Heart right ventricle (tissue), 16 donors: ENCODE measurements around the gene POLDIP3. TPM values are rescaled to one million over a fixed set of nuclear protein-coding genes. Genes with fewer than 3 reads are reported as not detected.
"Not testable (repeated sequence)": the region's sequence is repeated elsewhere in the genome, so short reads cannot be mapped to it uniquely, and the experiment has no call there.

Source experiments
- ATAC-seq, 8 donors: fragments of 200-7000 bp; cut with Tn5 transposase; one replicate each; pipeline ENCODE4 v1.9.1; 2020; ENCODE audit warnings: mild to moderate bottlenecking in 8 of 8, moderate library complexity in 8 of 8, moderate number of reproducible peaks in 1 of 8
- DNase-seq, 2 donors: peaks; one replicate each; pipeline ENCODE4 v3.0.0-alpha.2; 2020
- H3K27ac ChIP-seq, 10 donors: fragments of 200-600 bp; sonication (generic) in 2 of 10; one replicate each; pipeline versions ENCODE4 v1.5.0 to v1.8.0; 2020 to 2022; ENCODE audit warnings: mild to moderate bottlenecking in 3 of 10
- H3K27me3 ChIP-seq, 7 donors: fragments of 200-600 bp; one replicate each; pipeline ENCODE4 v1.8.0; 2021 to 2022; ENCODE audit warnings: mild to moderate bottlenecking in 2 of 7
- H3K36me3 ChIP-seq, 9 donors: fragments of 200-600 bp; sonication (generic) in 1 of 9; one replicate each; pipeline versions ENCODE4 v1.5.0 to v1.8.0; 2020 to 2022; ENCODE audit warnings: mild to moderate bottlenecking in 2 of 9
- H3K4me1 ChIP-seq, 9 donors: fragments of 200-600 bp; sonication (generic) in 1 of 9; one replicate each; pipeline versions ENCODE4 v1.5.0 to v1.8.0; 2020 to 2022; ENCODE audit warnings: mild to moderate bottlenecking in 4 of 9
- H3K4me3 ChIP-seq, 10 donors: fragments of 200-600 bp; sonication (generic) in 2 of 10; one replicate each; pipeline versions ENCODE4 v1.5.0 to v1.8.0; 2020 to 2022; ENCODE audit warnings: mild to moderate bottlenecking in 7 of 10, moderate library complexity in 2 of 10
- H3K9me3 ChIP-seq, 11 donors: fragments of 200-600 bp in 10 of 11; sonication (generic) in 2 of 11; one replicate each; pipeline versions ENCODE4 v1.5.0 to v1.8.0; 2013 to 2022; ENCODE audit warnings: mild to moderate bottlenecking in 2 of 11, control low read depth in 1 of 11, moderate library complexity in 1 of 11
- CTCF ChIP-seq, 9 donors: fragments of 200-600 bp; sonication (generic) in 2 of 9; IDR thresholded peaks; one replicate each; pipeline versions ENCODE4 v1.5.0 to v1.8.0; 2021 to 2022; ENCODE audit warnings: antibody characterized with exemption in 9 of 9, mild to moderate bottlenecking in 5 of 9, moderate library complexity in 1 of 9
- WGBS, 2 donors: extraction: QIAGEN DNeasy Blood & Tissue Kit; methylation state at CpG; one replicate each; pipeline ENCODE4 v1.1.7; 2013; ENCODE audit warnings: inconsistent platforms in 1 of 2; 5-methylcytosine and 5-hydroxymethylcytosine counted together
- intact Hi-C, 10 donors: fragments of 100-400 bp; cut with DNase I; formaldehyde crosslinking; loops; one replicate each; pipeline versions ENCODE4 v1.11.1 to v1.14.2; 2022
- polyA plus RNA-seq, 2 donors: library from polyadenylated mRNA; stranded (reverse); fragments of 200-250 nt; gene quantifications; one replicate each; pipeline ENCODE4 v1.2.3, GENCODE V29; 2013
- total RNA-seq, 10 donors: library from RNA; stranded (reverse); fragmentation: NEBNext Ultra II Directional in 3 of 10; extraction: Animal tissue kit (Norgen Biotek cat#: 25700) in 3 of 10; gene quantifications; one replicate each; pipeline versions ENCODE4 v1.2.1 to v1.2.4, GENCODE V29; 2021 to 2023
- donor health status: Arrhythmogenic right ventricular cardiomyopathy.
- donor health status: ischemic (EF 13 %, LVEDD 7.1; RV severe dilation, severe dysfunction).
- donor health status: healthy with polysubstance abuse.
- donor health status: DM: no; HTN: yes; CAD: no.
- donor health status: DM: no; HTN: no; CAD: no.
- donor health status: ischemic (EF 25% LVEDD 6.9; RV normal size, moderate dysfunction).
- donor health status: ischemic (EF 25% LVEDD 5.7; RV mildly dilated, moderate dysfunction).
- donor health status: healthy.
- donor health status: DM: yes; HTN: yes; CAD: no.
- donor health status: Ischemic cardiomyopathy.
- donor health status: ischemic (EF 35%, LVEDD 5.7; RV mildly dilated, moderate dysfunction).
- donor health status: nonischemic (EF 11% LVEDD 7.7; RV severe dilation, severe dysfunction).
- donor health status: DM: yes; HTN: yes; CAD: no.
- donor health status: PGD.
- donor health status: ischemic (EF 29% LVEDD 5.4; RV normal size, mild dysfunction).
- donor health status: nonischemic (EF 23%, LVEDD 6.1; RV moderate dilation, normal function).

The POLDIP3 gene
- total and polyA plus RNA-seq, 12 donors = 11.9 to 42.6 (median 32.5) TPM

- TF ChIP-seq CTCF (IDR thresholded peaks at IDR 0.05) = no peak
- no peak overlapping the region for H3K27ac ChIP-seq
- intact Hi-C loops = no loop called here
- no peaks in the 10 kb centered on the region for H3K9me3 ChIP-seq
- peaks cover 0 to 62% (median 6%) of the 10 kb centered on the region in 9 donors for H3K36me3 ChIP-seq
- ATAC-seq (no peak), DNase-seq (no peak)
- H3K27me3 ChIP-seq = no peaks in the 10 kb centered on the region
- H3K4me3 ChIP-seq = no peak overlapping the region
- H3K4me1 ChIP-seq = peaks cover 0 to 15% (median 10%) of the 10 kb centered on the region in 9 donors
- WGBS, 2 donors = 81 to 88% methylated on average over 15 of the region's 15 CpGs
Measured at GRCh38 chr22:42577623-42578240, 37.0 kb downstream of the POLDIP3 start.

DNA sequence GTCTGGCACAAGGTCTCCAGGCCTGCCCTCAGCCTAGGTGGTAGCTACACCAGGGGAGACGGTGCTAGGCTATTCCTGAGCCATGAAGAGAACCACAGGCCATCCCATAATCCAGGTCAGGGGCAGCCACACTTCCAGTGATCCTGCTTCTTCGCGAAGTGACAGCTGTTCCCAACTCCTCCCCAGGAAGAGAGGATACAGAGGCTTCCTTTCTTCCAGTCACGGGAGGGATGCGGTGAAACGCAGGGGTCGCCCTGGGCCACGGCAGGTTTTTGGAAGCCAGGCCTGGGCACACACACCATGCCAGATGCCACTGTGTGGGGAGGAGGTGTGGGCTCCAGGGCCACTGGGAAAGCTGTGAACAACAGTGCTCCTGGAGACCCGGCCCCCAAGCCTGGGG lies 37.5 kb downstream of the POLDIP3 start:
- WGBS, 2 donors = 90% methylated on average over 8 of the region's 9 CpGs
- H3K4me1 ChIP-seq, intact Hi-C loops, H3K27me3 ChIP-seq, ATAC-seq, DNase-seq, H3K27ac ChIP-seq, H3K4me3 ChIP-seq, H3K9me3 ChIP-seq: not testable (repeated sequence)
- peaks cover 0 to 65% (median 6%) of the 10 kb centered on the region in 9 donors for H3K36me3 ChIP-seq

- WGBS, 2 donors = 87 to 93% methylated on average over 21 to 25 of the region's 30 CpGs
- ATAC-seq, H3K9me3 ChIP-seq, intact Hi-C loops, DNase-seq, H3K27me3 ChIP-seq, H3K27ac ChIP-seq, H3K4me3 ChIP-seq, H3K4me1 ChIP-seq: not testable (repeated sequence)
- H3K36me3 ChIP-seq = peaks cover 0 to 75% (median 6%) of the 10 kb centered on the region in 9 donors
Measured at GRCh38 chr22:42575996-42576574, 38.6 kb downstream of the POLDIP3 start.

- Histone ChIP-seq H3K36me3 (peaks cover 0 to 81% (median 6%) of the 10 kb centered on the region in 9 donors), H3K27ac (peak overlapping the region in 2 of 10 donors; percentile 55 to 66)
- H3K4me1 ChIP-seq, H3K9me3 ChIP-seq, H3K4me3 ChIP-seq, DNase-seq, H3K27me3 ChIP-seq, intact Hi-C loops: not testable (repeated sequence)
- 81 to 88% methylated on average over 16 to 18 of the region's 21 CpGs for WGBS, 2 donors
- ATAC-seq = peak in 1 of 8 donors; percentile 4
Measured at GRCh38 chr22:42574468-42574867, 40.2 kb downstream of the POLDIP3 start.

DNA sequence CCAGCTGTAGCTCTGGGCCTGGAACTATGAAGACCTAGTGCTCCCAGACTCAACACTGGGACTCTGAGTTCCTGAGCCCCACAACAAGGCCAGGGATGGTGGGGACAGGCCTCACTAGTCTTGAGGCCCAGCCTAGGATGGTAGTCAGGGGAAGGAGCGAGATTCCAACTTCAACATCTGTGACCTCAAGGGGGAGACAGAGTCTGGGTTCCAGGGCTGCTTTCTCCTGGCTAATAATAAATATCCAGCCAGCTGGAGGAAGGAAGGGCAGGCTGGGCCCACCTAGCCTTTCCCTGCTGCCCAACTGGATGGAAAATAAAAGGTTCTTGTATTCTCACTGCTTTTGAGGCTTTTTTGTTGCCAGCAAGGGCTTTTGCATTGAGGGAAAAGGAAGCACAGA lies 40.6 kb downstream of the POLDIP3 start:
- peak in 6 of 8 donors; percentile 9 to 67 (median 40) for ATAC-seq
- 73% methylated on average over 1 of the region's 1 CpG; no CpG with 5 or more reads in 1 of the 2 donors for WGBS, 2 donors
- Histone ChIP-seq H3K36me3 (peaks cover 0 to 81% (median 6%) of the 10 kb centered on the region in 9 donors), H3K27ac (peak overlapping the region in 2 of 10 donors; percentile 55 to 66)
- H3K9me3 ChIP-seq, intact Hi-C loops, H3K4me1 ChIP-seq, H3K4me3 ChIP-seq, H3K27me3 ChIP-seq, DNase-seq: not testable (repeated sequence)

GRCh38 chr22:42571068-42571467 lies 43.6 kb downstream of the POLDIP3 start:
- H3K27ac ChIP-seq, H3K4me3 ChIP-seq, H3K4me1 ChIP-seq, H3K9me3 ChIP-seq, H3K27me3 ChIP-seq, DNase-seq, intact Hi-C loops, ATAC-seq: not testable (repeated sequence)
- 91 to 92% methylated on average over 12 of the region's 12 CpGs for WGBS, 2 donors
- peaks cover 0 to 61% (median 0%) of the 10 kb centered on the region in 9 donors for H3K36me3 ChIP-seq

DNA sequence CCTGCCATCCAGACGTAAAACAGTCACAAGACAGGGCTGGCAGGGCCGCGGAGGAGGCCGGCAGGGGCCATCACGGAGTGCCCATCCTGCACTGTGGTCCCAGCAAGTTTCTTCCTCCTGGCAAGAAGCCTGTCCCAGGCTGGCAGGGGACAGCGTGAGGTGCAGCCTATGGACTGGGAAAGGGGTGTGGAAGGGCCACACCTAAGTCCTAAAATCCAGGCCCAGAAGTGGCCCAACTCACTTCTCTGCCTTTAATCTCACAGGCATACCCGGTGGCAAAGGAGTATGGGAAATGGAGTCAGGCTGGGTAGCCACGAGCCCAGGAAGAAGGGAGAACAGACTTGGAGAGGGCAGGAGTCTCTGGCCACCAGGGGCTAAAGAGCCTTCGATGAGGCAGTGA lies 44.1 kb downstream of the POLDIP3 start:
- H3K4me3 ChIP-seq, H3K27me3 ChIP-seq, DNase-seq, intact Hi-C loops, H3K9me3 ChIP-seq, H3K27ac ChIP-seq, ATAC-seq, H3K4me1 ChIP-seq: not testable (repeated sequence)
- H3K36me3 ChIP-seq = peaks cover 0 to 61% (median 0%) of the 10 kb centered on the region in 9 donors
- 80% methylated on average over 9 of the region's 9 CpGs for WGBS, 2 donors

GRCh38 chr22:42567950-42568349 lies 46.7 kb downstream of the POLDIP3 start:
- DNase-seq, ATAC-seq, H3K27ac ChIP-seq, H3K4me3 ChIP-seq, intact Hi-C loops, H3K27me3 ChIP-seq, H3K9me3 ChIP-seq, H3K4me1 ChIP-seq: not testable (repeated sequence)
- H3K36me3 ChIP-seq = peaks cover 0 to 49% (median 0%) of the 10 kb centered on the region in 9 donors
- 76 to 80% methylated on average over 5 of the region's 6 CpGs for WGBS, 2 donors
